H1 (cell line): ENCODE results near the gene C11orf71. TPM values are rescaled to one million over a fixed set of nuclear protein-coding genes. Genes with fewer than 3 reads are reported as not detected.
A peak's percentile ranks its signal among the peaks of the same experiment; 100 is the strongest.

Experiments used
- CTCF ChIA-PET: fragments of 300-600 bp; sonication (Branson Sonifier 250); formaldehyde crosslinking; loops from one replicate; lab custom pipeline; 2021; ENCODE audit not compliant: partially characterized antibody; lab: Charles Lee
- POLR2A ChIA-PET: fragments of 300-600 bp; sonication (Branson Sonifier 250); formaldehyde crosslinking; loops from one replicate; lab custom pipeline; 2021; ENCODE audit warnings: inconsistent platforms; ENCODE audit not compliant: partially characterized antibody; lab: Charles Lee
- DNase-seq, 2 experiments: peaks; one replicate each; pipeline versions ENCODE4 v3.0.0 to v3.0.0-alpha.2; 2010 to 2022; ENCODE audit warnings: low spot score in 2 of 2, low read depth in 1 of 2, mixed read lengths in 1 of 2
- FAIRE-seq: peaks from 2 replicates; lab custom pipeline; 2011; peaks lifted over from hg19 to GRCh38; lab: Jason Lieb, UNC
- H2AFZ ChIP-seq: 2 replicates; pipeline ENCODE4 v1.8.1; 2012; ENCODE audit warnings: low read length, inconsistent platforms
- H2AK5ac ChIP-seq: 2 replicates; pipeline ENCODE4 v1.6.1; 2013; ENCODE audit warnings: low read depth, low read length
- H2BK120ac ChIP-seq: replicated peaks from 2 replicates; pipeline ENCODE3; 2013; ENCODE audit warnings: low read depth, low read length, inconsistent platforms
- H2BK12ac ChIP-seq: 2 replicates; pipeline ENCODE4 v1.6.1; 2013; ENCODE audit warnings: low read depth, low read length
- H2BK15ac ChIP-seq: 2 replicates; pipeline ENCODE4 v1.6.1; 2013; ENCODE audit warnings: low read length
- H2BK20ac ChIP-seq: 2 replicates; pipeline ENCODE4 v1.6.1; 2013; ENCODE audit warnings: low read length
- H2BK5ac ChIP-seq: 2 replicates; pipeline ENCODE4 v1.6.1; 2013; ENCODE audit warnings: low read depth, low read length
- H3K14ac ChIP-seq: 2 replicates; pipeline ENCODE4 v1.6.1; 2013; ENCODE audit warnings: inconsistent platforms; ENCODE audit not compliant: insufficient read length
- H3K18ac ChIP-seq: 2 replicates; pipeline ENCODE4 v1.6.1; 2013; ENCODE audit warnings: low read length; ENCODE audit errors: extremely low read depth
- H3K23ac ChIP-seq: 2 replicates; pipeline ENCODE4 v1.6.1; 2013; ENCODE audit warnings: inconsistent platforms; ENCODE audit not compliant: insufficient read length
- H3K23me2 ChIP-seq: 2 replicates; pipeline ENCODE4 v1.6.1; 2013; ENCODE audit warnings: low read depth, low read length
- H3K27ac ChIP-seq: 2 replicates; pipeline ENCODE4 v1.6.1; 2011; ENCODE audit warnings: low read depth, low read length, inconsistent platforms
- H3K27me3 ChIP-seq, 4 experiments: replicated peaks in 1 of 4; 1 replicate in 1 of 4; 2 replicates in 3 of 4; pipeline versions ENCODE4 v1.6.1 to v1.8.1; 2011 to 2013; ENCODE audit warnings: low read length in 3 of 4, mild to moderate bottlenecking in 3 of 4, inconsistent platforms in 2 of 4, mixed read lengths in 2 of 4, moderate library complexity in 1 of 4; ENCODE audit not compliant: control insufficient read depth in 3 of 4, insufficient read depth in 3 of 4; ENCODE audit errors: extremely low read depth in 1 of 4
- H3K36me3 ChIP-seq, 4 experiments: 2 replicates each; pipeline versions ENCODE4 v1.6.1 to v1.8.1; 2011 to 2013; ENCODE audit warnings: mild to moderate bottlenecking in 4 of 4, low read length in 3 of 4, moderate library complexity in 2 of 4, control low read depth in 1 of 4, inconsistent platforms in 1 of 4; ENCODE audit not compliant: insufficient read depth in 4 of 4, control insufficient read depth in 2 of 4
- H3K4ac ChIP-seq: replicated peaks from 2 replicates; pipeline ENCODE3; 2013; ENCODE audit warnings: low read length, low read depth, mixed read lengths, inconsistent platforms; ENCODE audit not compliant: insufficient read length
- H3K4me1 ChIP-seq, 4 experiments: replicated peaks in 1 of 4; 1 replicate in 1 of 4; 2 replicates in 3 of 4; pipeline versions ENCODE4 v1.6.1 to v1.8.1; 2011 to 2013; ENCODE audit warnings: low read length in 3 of 4, inconsistent platforms in 2 of 4, mixed read lengths in 1 of 4; ENCODE audit not compliant: insufficient read depth in 4 of 4, control insufficient read depth in 3 of 4
- H3K4me2 ChIP-seq, 2 experiments: 2 replicates each; pipeline versions ENCODE4 v1.6.1 to v1.8.1; 2011 to 2013; ENCODE audit warnings: low read depth in 2 of 2, low read length in 2 of 2, control low read depth in 1 of 2, inconsistent platforms in 1 of 2, mild to moderate bottlenecking in 1 of 2; ENCODE audit not compliant: insufficient read depth in 1 of 2
- H3K4me3 ChIP-seq, 4 experiments: fragments of 200-600, 300-600 bp in 1 of 4; sonication (generic), shearing (Covaris generic), sonication (Bioruptor Twin) in 1 of 4; 2 replicates each; pipeline versions ENCODE4 v1.5.1 to v1.8.1; 2011 to 2016; ENCODE audit warnings: low read length in 4 of 4, low read depth in 3 of 4, control low read depth in 2 of 4, inconsistent platforms in 2 of 4, mild to moderate bottlenecking in 2 of 4, mixed read lengths in 1 of 4, moderate library complexity in 1 of 4; ENCODE audit not compliant: insufficient read depth in 2 of 4; ENCODE audit errors: extremely low read depth in 1 of 4
- H3K56ac ChIP-seq: replicated peaks from 2 replicates; pipeline ENCODE3; 2013; ENCODE audit warnings: low read depth, mild to moderate bottlenecking, mixed read lengths, low read length, inconsistent platforms; ENCODE audit not compliant: insufficient read length
- H3K79me1 ChIP-seq: 2 replicates; pipeline ENCODE4 v1.6.1; 2013; ENCODE audit warnings: low read depth, low read length, control low read depth
- H3K79me2 ChIP-seq, 2 experiments: 2 replicates each; pipeline versions ENCODE4 v1.6.1 to v1.8.1; 2012 to 2013; ENCODE audit warnings: low read length in 2 of 2, mild to moderate bottlenecking in 2 of 2, inconsistent platforms in 1 of 2; ENCODE audit not compliant: insufficient read depth in 2 of 2, control insufficient read depth in 1 of 2
- H3K9ac ChIP-seq, 4 experiments: replicated peaks in 1 of 4; 1 replicate in 1 of 4; 2 replicates in 3 of 4; pipeline versions ENCODE4 v1.6.1 to v1.8.1; 2011 to 2013; ENCODE audit warnings: low read depth in 3 of 4, low read length in 3 of 4, control low read depth in 2 of 4, mild to moderate bottlenecking in 2 of 4, moderate library complexity in 2 of 4, inconsistent platforms in 1 of 4; ENCODE audit errors: extremely low read depth in 1 of 4
- H3K9me3 ChIP-seq, 2 experiments: 2 replicates each; pipeline versions ENCODE4 v1.6.1 to v1.8.1; 2012 to 2013; ENCODE audit warnings: mild to moderate bottlenecking in 2 of 2, moderate library complexity in 2 of 2, control low read depth in 1 of 2, inconsistent platforms in 1 of 2, low read depth in 1 of 2, low read length in 1 of 2, mixed read lengths in 1 of 2; ENCODE audit not compliant: insufficient read depth in 2 of 2
- H4K20me1 ChIP-seq, 2 experiments: replicated peaks in 1 of 2; 2 replicates each; pipeline versions ENCODE3 to v1.8.1; 2011 to 2013; ENCODE audit warnings: inconsistent platforms in 2 of 2, low read length in 2 of 2, mild to moderate bottlenecking in 1 of 2; ENCODE audit not compliant: insufficient read depth in 2 of 2, control insufficient read depth in 1 of 2
- H4K5ac ChIP-seq: 2 replicates; pipeline ENCODE4 v1.6.1; 2013; ENCODE audit warnings: low read length, low read depth, mixed read lengths, inconsistent platforms; ENCODE audit not compliant: insufficient read length
- H4K8ac ChIP-seq: 2 replicates; pipeline ENCODE4 v1.8.0; 2013; ENCODE audit warnings: mild to moderate bottlenecking, moderate library complexity, low read length, inconsistent platforms; ENCODE audit not compliant: insufficient read depth; ENCODE audit errors: extremely low read depth
- H4K91ac ChIP-seq: replicated peaks from 2 replicates; pipeline ENCODE3; 2013; ENCODE audit warnings: low read length, mixed read lengths, inconsistent platforms; ENCODE audit not compliant: insufficient read length
- BACH1 ChIP-seq: IDR thresholded peaks from 2 replicates; pipeline ENCODE4 v1.6.1; 2012; ENCODE audit warnings: low read length, improper control_type of control experiment
- BCL11A ChIP-seq, 2 experiments: IDR thresholded peaks; one replicate each; pipeline ENCODE4 v1.6.1; 2011; ENCODE audit warnings: low read depth in 2 of 2, low read length in 2 of 2, mild to moderate bottlenecking in 2 of 2
- CBX8 ChIP-seq: fragments of 300-800, 300-1000 bp; sonication (generic); IDR thresholded peaks from 2 replicates; pipeline ENCODE4 v1.7.1; 2016; ENCODE audit warnings: low read depth, low read length, borderline replicate concordance
- CTBP2 ChIP-seq: IDR thresholded peaks from 2 replicates; pipeline ENCODE4 v1.7.0; 2011; ENCODE audit warnings: borderline replicate concordance, mild to moderate bottlenecking, moderate library complexity, mixed read lengths, low read length; ENCODE audit not compliant: insufficient read depth, insufficient read length
- EGR1 ChIP-seq: IDR thresholded peaks from 2 replicates; pipeline ENCODE4 v1.6.1; 2011; ENCODE audit warnings: low read depth, low read length, borderline replicate concordance
- HDAC6 ChIP-seq: IDR thresholded peaks from one replicate; pipeline ENCODE4 v1.7.1; 2012; ENCODE audit warnings: low read depth, mild to moderate bottlenecking, inconsistent platforms, low read length, moderate library complexity
- RFX5 ChIP-seq: IDR thresholded peaks from 2 replicates; pipeline ENCODE4 v1.6.1; 2011; ENCODE audit warnings: low read depth, low read length, improper control_type of control experiment, borderline replicate concordance
- SP2 ChIP-seq: IDR thresholded peaks from 2 replicates; pipeline ENCODE4 v1.6.1; 2012; ENCODE audit warnings: mild to moderate bottlenecking, low read length, inconsistent platforms
- TEAD4 ChIP-seq: IDR thresholded peaks from 2 replicates; pipeline ENCODE4 v1.6.1; 2012; ENCODE audit warnings: low read depth, low read length, inconsistent platforms, mixed read lengths
- WGBS, 2 experiments: shearing (Covaris generic) in 1 of 2; methylation state at CpG; one replicate each; pipeline versions ENCODE4 v1.1.6 to v1.1.7; 2013 to 2015; ENCODE audit warnings: low lambda C conversion rate in 2 of 2, mixed read lengths in 2 of 2, inconsistent platforms in 1 of 2, low coverage in 1 of 2, missing lambda C conversion rate in 1 of 2; ENCODE audit not compliant: insufficient replicate concordance in 2 of 2, insufficient coverage in 1 of 2, insufficient read length in 1 of 2; ENCODE audit errors: extremely low coverage in 1 of 2, missing lambda C conversion rate in 1 of 2; 5-methylcytosine and 5-hydroxymethylcytosine counted together
- polyA plus RNA-seq, 7 experiments: library from polyadenylated mRNA; depleted of rRNA in 3 of 7; stranded (reverse) in 5 of 7; unstranded in 2 of 7; fragments of >200 nt in 5 of 7; fragments of 200-250 nt in 2 of 7; gene quantifications; 1 replicate in 5 of 7; 2 replicates in 1 of 7; 4 replicates in 1 of 7; pipeline versions ENCODE4 v1.2.1 to v1.2.3, GENCODE V29; 2011 to 2013; ENCODE audit warnings: missing spikeins in 2 of 7, mixed read lengths in 2 of 7
- total RNA-seq: library from RNA; stranded (reverse); fragmentation: NEBNext Ultra II Directional; extraction: Animal tissue kit (Norgen Biotek cat#: 25700); gene quantifications from 2 replicates; pipeline ENCODE4 v1.2.1, GENCODE V29; 2021

Gene C11orf71
- total and polyA plus RNA-seq, 2 of the 8 experiments (the other 6 are each of a cell fraction or from before 2014, with no cell fraction given), result 5.4 to 8.7 TPM

DNA sequence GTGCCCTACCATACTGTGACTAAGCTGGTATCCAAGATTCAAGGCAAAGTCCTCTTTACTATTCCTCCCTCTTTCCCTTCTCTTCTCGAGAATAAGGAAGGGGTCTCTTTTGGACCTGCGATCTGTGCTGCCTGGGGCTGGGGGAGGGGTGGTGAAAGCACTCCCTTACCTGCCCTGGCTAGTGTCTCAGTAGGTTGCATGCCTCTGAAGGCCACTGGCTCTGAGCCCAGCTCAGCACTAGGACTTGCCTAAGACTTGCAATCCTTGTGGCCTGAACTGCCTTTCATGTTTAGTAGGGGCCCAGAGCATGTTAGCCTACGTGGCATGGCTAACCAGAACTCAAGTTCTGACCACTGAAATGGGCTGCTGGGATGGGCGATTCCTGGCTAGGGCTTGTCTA is 26.0 kb upstream of the C11orf71 start:
- no peak overlapping the region for H3K4me3 ChIP-seq
- CTCF ChIA-PET, result interaction anchor here (1.1 to 1.2 kb wide), 3 partner anchors 9 to 165 kb away, joined by 3 to 6 read pairs (median 4); no protein-coding TSS in a partner anchor
- peak overlapping the region; percentile 5; the same call in 1 of the 2 replicates for H3K18ac ChIP-seq
- H3K14ac ChIP-seq, result no peak overlapping the region
- H3K56ac ChIP-seq, result no peak overlapping the region
- H2BK5ac ChIP-seq, result peak overlapping the region; percentile 58
- H3K9me3 ChIP-seq, result no peaks in the 10 kb centered on the region
- H4K8ac ChIP-seq, result peak overlapping the region; percentile 41; the same call in 1 of the 2 replicates
- no peak overlapping the region for H2BK20ac ChIP-seq
- 89% methylated on average over 4 of the region's 4 CpGs; no CpG with 5 or more reads in 1 of the 2 experiments for WGBS, 2 experiments
- H3K27me3 ChIP-seq, result no peaks in the 10 kb centered on the region
- no peak overlapping the region for H3K4me2 ChIP-seq
- H3K23ac ChIP-seq, result no peak overlapping the region
- H2BK15ac ChIP-seq, result no peak overlapping the region
- H2AK5ac ChIP-seq, result no peak overlapping the region; the same call in 1 of the 2 replicates
- DNase-seq, result no peak
- H4K5ac ChIP-seq, result no peak overlapping the region
- no peaks in the 10 kb centered on the region for H3K79me2 ChIP-seq
- H4K91ac ChIP-seq, result peak overlapping the region; percentile 80
- H2BK12ac ChIP-seq, result no peak overlapping the region
- no peak for FAIRE-seq
- no peaks in the 10 kb centered on the region for H3K79me1 ChIP-seq
- no peaks in the 10 kb centered on the region; a peak in 1 of 8 replicates for H3K36me3 ChIP-seq
- peaks cover 0 to 2% (median 0%) of the 10 kb centered on the region in 4 experiments; a peak in 2 of 7 replicates for H3K4me1 ChIP-seq
- no peaks in the 10 kb centered on the region for H3K23me2 ChIP-seq
- TF ChIP-seq CBX8 (no peak), BCL11A (IDR thresholded peaks at IDR 0.05; ENCODE audit: low read depth in 2 of 2, low read length in 2 of 2) (no peak), BACH1 (no peak), CTBP2 (no peak), RFX5 (no peak), SP2 (no peak), TEAD4 (no peak), EGR1 (no peak), HDAC6 (no peak)
- H3K27ac ChIP-seq, result no peak overlapping the region
- H4K20me1 ChIP-seq, result no peaks in the 10 kb centered on the region
- no peak overlapping the region for H2BK120ac ChIP-seq
- POLR2A ChIA-PET, result interaction anchor here (1.1 to 2.6 kb wide), 4 partner anchors 10 to 26 kb away, joined by 3 to 11 read pairs (median 4); partner anchors contain the start of genes C11orf71, RBM7 and REXO2
- no peak overlapping the region for H3K4ac ChIP-seq
- H2AFZ ChIP-seq, result 0 out of 2 replicates have a peak overlapping the region, but pooled peaks have one; percentile 78
- H3K9ac ChIP-seq, result no peak overlapping the region
